ENCODE results near the gene TMEM175.

- TF ChIP-seq, protein P1, sequence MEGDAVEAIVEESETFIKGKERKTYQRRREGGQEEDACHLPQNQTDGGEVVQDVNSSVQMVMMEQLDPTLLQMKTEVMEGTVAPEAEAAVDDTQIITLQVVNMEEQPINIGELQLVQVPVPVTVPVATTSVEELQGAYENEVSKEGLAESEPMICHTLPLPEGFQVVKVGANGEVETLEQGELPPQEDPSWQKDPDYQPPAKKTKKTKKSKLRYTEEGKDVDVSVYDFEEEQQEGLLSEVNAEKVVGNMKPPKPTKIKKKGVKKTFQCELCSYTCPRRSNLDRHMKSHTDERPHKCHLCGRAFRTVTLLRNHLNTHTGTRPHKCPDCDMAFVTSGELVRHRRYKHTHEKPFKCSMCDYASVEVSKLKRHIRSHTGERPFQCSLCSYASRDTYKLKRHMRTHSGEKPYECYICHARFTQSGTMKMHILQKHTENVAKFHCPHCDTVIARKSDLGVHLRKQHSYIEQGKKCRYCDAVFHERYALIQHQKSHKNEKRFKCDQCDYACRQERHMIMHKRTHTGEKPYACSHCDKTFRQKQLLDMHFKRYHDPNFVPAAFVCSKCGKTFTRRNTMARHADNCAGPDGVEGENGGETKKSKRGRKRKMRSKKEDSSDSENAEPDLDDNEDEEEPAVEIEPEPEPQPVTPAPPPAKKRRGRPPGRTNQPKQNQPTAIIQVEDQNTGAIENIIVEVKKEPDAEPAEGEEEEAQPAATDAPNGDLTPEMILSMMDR (IDR thresholded peaks at IDR 0.05) = no peak
- no peak for TF ChIP-seq EZH2 (IDR thresholded peaks at IDR 0.05; ENCODE audit: borderline replicate concordance, insufficient read depth, low read depth, low read length, poor library complexity, severe bottlenecking)
These were observed 1.4 kb upstream of the TMEM175 start for GRCh38 chr4:930827-931193.
